PC-3 (cell line): ENCODE measurements around the gene KSR2. TPM values are rescaled to one million over a fixed set of nuclear protein-coding genes. Genes with fewer than 3 reads are reported as not detected.

Source experiments
- ATAC-seq: fragments of 200-7000 bp; cut with Tn5 transposase; 2 replicates; pipeline ENCODE4 v1.9.1; 2020; ENCODE audit warnings: mild to moderate bottlenecking, moderate library complexity
- BruUV-seq: library from RNA; stranded (reverse); fragments of 400-500 nt; replicated peaks from 2 replicates; lab custom pipeline; 2021; lab: Mats Ljungman, UMichigan
- CTCF ChIA-PET: fragments of 300-600 bp; sonication (Branson Sonifier 250); formaldehyde crosslinking; loops from one replicate; lab custom pipeline; 2022; ENCODE audit warnings: antibody characterized with exemption; lab: Charles Lee
- POLR2A ChIA-PET: fragments of 300-600 bp; sonication (Branson Sonifier 250); formaldehyde crosslinking; loops from one replicate; lab custom pipeline; 2022; ENCODE audit warnings: antibody characterized with exemption; ENCODE audit not compliant: unreplicated experiment; lab: Charles Lee
- DNase-seq: peaks from one replicate; pipeline ENCODE4 v3.0.0-alpha.2; 2015
- H2AFZ ChIP-seq: fragments of 300-600 bp; sonication (generic); 2 replicates; pipeline ENCODE4 v1.6.0; 2016; ENCODE audit warnings: antibody characterized with exemption, low read length
- H3F3A ChIP-seq: fragments of 300-600 bp; sonication (generic); one replicate; pipeline ENCODE4 v1.6.0; 2017; ENCODE audit warnings: antibody characterized with exemption, low read length, control low read depth, mild to moderate bottlenecking; ENCODE audit not compliant: unreplicated experiment
- H3K27ac ChIP-seq: fragments of 300-600 bp; sonication (generic); 2 replicates; pipeline ENCODE4 v1.5.1; 2016; ENCODE audit warnings: mild to moderate bottlenecking, low read length
- H3K27me3 ChIP-seq: fragments of 300-600 bp; sonication (generic); 2 replicates; pipeline ENCODE4 v1.6.1; 2016; ENCODE audit warnings: low read length, mixed read lengths
- H3K36me3 ChIP-seq: fragments of 300-600 bp; sonication (generic); 2 replicates; pipeline ENCODE4 v1.6.1; 2016; ENCODE audit warnings: low read depth, mixed run types, low read length, mixed read lengths
- H3K4me1 ChIP-seq: fragments of 300-600 bp; sonication (generic); 2 replicates; pipeline ENCODE4 v1.5.1; 2016; ENCODE audit warnings: low read length; ENCODE audit not compliant: insufficient read depth
- H3K4me2 ChIP-seq: fragments of 300-600 bp; sonication (generic); 2 replicates; pipeline ENCODE4 v1.6.0; 2016; ENCODE audit warnings: low read length
- H3K4me3 ChIP-seq: fragments of 300-600 bp; sonication (generic); 2 replicates; pipeline ENCODE4 v1.5.1; 2016; ENCODE audit warnings: mild to moderate bottlenecking, low read length, mixed read lengths
- H3K79me2 ChIP-seq: fragments of 300-600 bp; sonication (generic); 2 replicates; pipeline ENCODE4 v1.6.1; 2017; ENCODE audit warnings: low read length, mixed read lengths
- H3K9ac ChIP-seq: fragments of 300-600 bp; sonication (generic); 2 replicates; pipeline ENCODE4 v1.6.0; 2016; ENCODE audit warnings: mild to moderate bottlenecking, low read length
- H3K9me2 ChIP-seq: fragments of 300-600 bp; sonication (generic); replicated peaks from 2 replicates; pipeline ENCODE4 v1.6.1; 2016; ENCODE audit warnings: mixed run types, low read length, mixed read lengths
- H3K9me3 ChIP-seq: fragments of 300-600 bp; sonication (generic); 2 replicates; pipeline ENCODE4 v1.6.1; 2016; ENCODE audit warnings: low read length, mixed read lengths
- H4K20me1 ChIP-seq: fragments of 300-600 bp; sonication (generic); 2 replicates; pipeline ENCODE4 v1.6.1; 2016; ENCODE audit warnings: low read length, mixed read lengths
- CTCF ChIP-seq: fragments of 300-600 bp; sonication (generic); conservative IDR thresholded peaks from 2 replicates; pipeline ENCODE4 v1.5.1; 2017; ENCODE audit warnings: antibody characterized with exemption, low read depth, mild to moderate bottlenecking, low read length
- EZH2 ChIP-seq: fragments of 300-600 bp; sonication (generic); IDR thresholded peaks from one replicate; pipeline ENCODE4 v1.6.1; 2017; ENCODE audit warnings: antibody characterized with exemption, mild to moderate bottlenecking, low read length; ENCODE audit not compliant: unreplicated experiment
- EZH2phosphoT487 ChIP-seq: fragments of 300-600 bp; sonication (generic); IDR thresholded peaks from 2 replicates; pipeline ENCODE4 v1.6.1; 2018; ENCODE audit warnings: mild to moderate bottlenecking, antibody characterized with exemption, low read length, borderline replicate concordance
- intact Hi-C: fragments of 100-400 bp; cut with micrococcal nuclease; formaldehyde crosslinking; loops from 2 replicates; pipeline ENCODE4 v1.9.0; 2023
- total RNA-seq: library from RNA; depleted of rRNA; stranded (reverse); fragments of >200 nt; gene quantifications from 2 replicates; pipeline ENCODE4 v1.2.3, GENCODE V29; 2014

KSR2 gene
- total RNA-seq, 1 experiment from 2014 or later: 0.80 TPM

GRCh38 chr12:117790948-117791347 lies 177.8 kb downstream of the KSR2 start:
- no peaks in the 10 kb centered on the region for H3K36me3 ChIP-seq
- no peak overlapping the region for H3K4me2 ChIP-seq
- intact Hi-C loops: loop anchor here (5.0 kb wide), 1 partner anchor 104 kb away; no protein-coding TSS in a partner anchor
- DNase-seq (no peak), ATAC-seq (no peak)
- H4K20me1 ChIP-seq: no peaks in the 10 kb centered on the region
- TF ChIP-seq EZH2: no peak
- no peak for TF ChIP-seq EZH2phosphoT487
- TF ChIP-seq CTCF: no peak
- H3K9me2 ChIP-seq: no peaks in the 10 kb centered on the region
- POLR2A ChIA-PET: no interaction called here
- BruUV-seq: no TSS peak
- no peaks in the 10 kb centered on the region for H3K79me2 ChIP-seq
- no peak overlapping the region for H3K4me3 ChIP-seq
- H3K9me3 ChIP-seq: no peaks in the 10 kb centered on the region
- no peak overlapping the region for H2AFZ ChIP-seq
- H3K9ac ChIP-seq: no peak overlapping the region
- no peak overlapping the region for H3K27ac ChIP-seq
- peaks cover 24% of the 10 kb centered on the region for H3K4me1 ChIP-seq
- peaks cover 5% of the 10 kb centered on the region for H3F3A ChIP-seq
- CTCF ChIA-PET: no interaction called here
- H3K27me3 ChIP-seq: no peaks in the 10 kb centered on the region

- Histone ChIP-seq H3K27me3 (no peaks in the 10 kb centered on the region), H3K4me1 (peaks cover 24% of the 10 kb centered on the region), H4K20me1 (no peaks in the 10 kb centered on the region), H3K27ac (no peak overlapping the region), H3K36me3 (no peaks in the 10 kb centered on the region), H3K9me2 (no peaks in the 10 kb centered on the region), H3K4me2 (no peak overlapping the region), H3F3A (peaks cover 5% of the 10 kb centered on the region), H3K4me3 (no peak overlapping the region), H3K9me3 (no peaks in the 10 kb centered on the region), H3K9ac (no peak overlapping the region), H2AFZ (no peak overlapping the region), H3K79me2 (no peaks in the 10 kb centered on the region)
- intact Hi-C loops: loop anchor here (5.0 kb wide), 1 partner anchor 103 kb away; no protein-coding TSS in a partner anchor
- DNase-seq: no peak
- ATAC-seq: no peak
- ChIA-PET CTCF (no interaction called here), POLR2A (interaction anchor here (0.6 kb wide), 1 partner anchor 103 kb away, joined by 3 read pairs; no protein-coding TSS in a partner anchor)
- no TSS peak for BruUV-seq
- TF ChIP-seq EZH2 (no peak), EZH2phosphoT487 (no peak), CTCF (no peak)
Measured at GRCh38 chr12:117790198-117790597, 178.6 kb downstream of the KSR2 start.

- no peaks in the 10 kb centered on the region for H3K79me2 ChIP-seq
- H3K4me2 ChIP-seq: no peak overlapping the region
- no peak overlapping the region for H3K4me3 ChIP-seq
- ChIA-PET POLR2A (no interaction called here), CTCF (no interaction called here)
- DNase-seq: no peak
- intact Hi-C loops: no loop called here
- H3K27me3 ChIP-seq: no peaks in the 10 kb centered on the region
- BruUV-seq: no TSS peak
- H3K27ac ChIP-seq: no peak overlapping the region
- TF ChIP-seq CTCF (no peak), EZH2 (no peak), EZH2phosphoT487 (no peak)
- H3K9me2 ChIP-seq: no peaks in the 10 kb centered on the region
- H3K9me3 ChIP-seq: no peaks in the 10 kb centered on the region
- H3K9ac ChIP-seq: no peak overlapping the region
- peak; percentile 21 for ATAC-seq
- no peaks in the 10 kb centered on the region for H3K36me3 ChIP-seq
- H3F3A ChIP-seq: peaks cover 5% of the 10 kb centered on the region
- no peak overlapping the region for H2AFZ ChIP-seq
- H3K4me1 ChIP-seq: peaks cover 24% of the 10 kb centered on the region
- H4K20me1 ChIP-seq: no peaks in the 10 kb centered on the region
Measured at GRCh38 chr12:117789195-117789912, 179.4 kb downstream of the KSR2 start.
